Glutamatergic neuron (in vitro differentiated cells): ENCODE measurements around the gene PPP1R12B. TPM values are rescaled to one million over a fixed set of nuclear protein-coding genes. Genes with fewer than 3 reads are reported as not detected.
"Not testable (repeated sequence)": the region's sequence is repeated elsewhere in the genome, so short reads cannot be mapped to it uniquely, and the experiment has no call there.

ENCODE experiments used
- DNase-seq: peaks from one replicate; pipeline ENCODE4 v3.0.0; 2022
- H3K27ac Mint-ChIP-seq: one replicate; pipeline ENCODE4 v1.8.0; 2020; ENCODE audit warnings: mild to moderate bottlenecking, mixed read lengths, inconsistent platforms; ENCODE audit not compliant: unreplicated experiment
- H3K27me3 Mint-ChIP-seq: one replicate; pipeline ENCODE4 v1.8.0; 2020; ENCODE audit warnings: mild to moderate bottlenecking, moderate library complexity, mixed read lengths, inconsistent platforms; ENCODE audit not compliant: unreplicated experiment
- H3K36me3 Mint-ChIP-seq: one replicate; pipeline ENCODE4 v1.8.0; 2020; ENCODE audit warnings: mild to moderate bottlenecking, mixed read lengths, inconsistent platforms; ENCODE audit not compliant: unreplicated experiment
- H3K4me1 Mint-ChIP-seq: one replicate; pipeline ENCODE4 v1.8.0; 2020; ENCODE audit warnings: mild to moderate bottlenecking, low read depth, mixed read lengths, inconsistent platforms; ENCODE audit not compliant: unreplicated experiment
- H3K4me3 Mint-ChIP-seq: one replicate; pipeline ENCODE4 v1.8.0; 2020; ENCODE audit warnings: mild to moderate bottlenecking, mixed read lengths, inconsistent platforms; ENCODE audit not compliant: unreplicated experiment
- H3K9me3 Mint-ChIP-seq: one replicate; pipeline ENCODE4 v1.8.0; 2020; ENCODE audit warnings: mild to moderate bottlenecking, moderate library complexity, mixed read lengths, inconsistent platforms; ENCODE audit not compliant: unreplicated experiment
- CTCF ChIP-seq: fragments of 200-600 bp; sonication (generic); IDR thresholded peaks from one replicate; pipeline ENCODE4 v1.5.0; 2021; ENCODE audit not compliant: partially characterized antibody, unreplicated experiment
- total RNA-seq: library from RNA; stranded (reverse); fragmentation: NEBNext Ultra II Directional; extraction: Animal tissue kit (Norgen Biotek cat#: 25700); gene quantifications from one replicate; pipeline ENCODE4 v1.2.1, GENCODE V29; 2021; ENCODE audit not compliant: unreplicated experiment

PPP1R12B gene
- total RNA-seq, 1 donor from 2014 or later = 37.3 TPM

DNA sequence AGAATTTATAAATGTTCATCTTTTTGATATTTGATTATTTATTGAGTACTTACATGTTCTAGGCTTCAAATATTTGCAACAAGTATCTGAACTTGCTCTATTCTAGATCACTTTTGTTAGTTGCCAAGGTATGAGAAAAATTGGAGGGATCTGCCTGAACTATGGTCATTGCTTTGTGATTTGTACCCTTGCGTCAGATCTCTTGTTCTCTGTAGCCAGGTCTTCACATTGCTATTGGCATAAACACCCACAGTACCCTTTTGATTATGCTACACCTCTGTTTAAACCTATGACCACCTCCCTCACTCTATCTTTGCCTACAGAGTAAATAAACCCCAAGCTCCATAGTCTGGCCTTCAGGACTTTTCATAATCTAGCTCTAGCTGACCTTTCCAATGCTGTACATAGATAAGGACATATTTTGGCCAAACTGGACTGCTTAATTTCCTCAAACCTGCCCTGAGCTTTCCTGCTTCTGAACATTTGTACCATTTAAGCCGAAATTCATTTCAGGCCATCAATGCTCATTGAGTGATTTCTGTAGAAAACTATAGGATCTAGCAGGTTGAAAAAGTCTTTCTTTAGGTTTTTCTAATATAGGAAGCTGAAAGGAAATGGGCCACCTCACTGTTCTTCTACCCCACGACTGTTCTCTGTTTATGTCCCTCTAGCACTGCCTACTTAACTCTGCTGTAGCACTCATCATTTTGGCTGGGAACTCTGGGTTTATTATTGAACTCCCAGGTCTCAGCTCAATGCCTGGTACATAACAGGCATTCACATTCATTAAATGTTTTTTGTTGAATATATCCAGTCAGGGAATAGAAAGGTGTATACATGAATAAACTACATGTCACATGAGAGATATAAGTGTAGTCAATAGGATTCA lies 84.9 kb downstream of the PPP1R12B start:
- DNase-seq = no peak
- H3K4me3 Mint-ChIP-seq = no peak overlapping the region
- H3K36me3 Mint-ChIP-seq = no peaks in the 10 kb centered on the region
- H3K9me3 Mint-ChIP-seq = no peaks in the 10 kb centered on the region
- no peak overlapping the region for H3K27ac Mint-ChIP-seq
- no peak for TF ChIP-seq CTCF
- no peaks in the 10 kb centered on the region for H3K4me1 Mint-ChIP-seq
- no peaks in the 10 kb centered on the region for H3K27me3 Mint-ChIP-seq

- no peaks in the 10 kb centered on the region for H3K4me1 Mint-ChIP-seq
- no peak for DNase-seq
- no peak for TF ChIP-seq CTCF
- no peaks in the 10 kb centered on the region for H3K36me3 Mint-ChIP-seq
- no peak overlapping the region for H3K4me3 Mint-ChIP-seq
- H3K9me3 Mint-ChIP-seq = no peaks in the 10 kb centered on the region
- no peaks in the 10 kb centered on the region for H3K27me3 Mint-ChIP-seq
- H3K27ac Mint-ChIP-seq = no peak overlapping the region
Observed at GRCh38 chr1:202434059-202434458, 85.6 kb downstream of the PPP1R12B start.

GRCh38 chr1:202438393-202439174 lies 90.1 kb downstream of the PPP1R12B start:
- no peak overlapping the region for H3K4me3 Mint-ChIP-seq
- H3K4me1 Mint-ChIP-seq = no peaks in the 10 kb centered on the region
- no peak overlapping the region for H3K27ac Mint-ChIP-seq
- no peak for TF ChIP-seq CTCF
- H3K27me3 Mint-ChIP-seq = no peaks in the 10 kb centered on the region
- no peak for DNase-seq
- H3K36me3 Mint-ChIP-seq = no peaks in the 10 kb centered on the region
- peaks cover 2% of the 10 kb centered on the region for H3K9me3 Mint-ChIP-seq

- Mint-ChIP-seq H3K36me3 (no peaks in the 10 kb centered on the region), H3K4me1 (no peaks in the 10 kb centered on the region), H3K9me3 (peaks cover 2% of the 10 kb centered on the region), H3K27me3 (no peaks in the 10 kb centered on the region), H3K4me3 (no peak overlapping the region), H3K27ac (no peak overlapping the region)
- no peak for TF ChIP-seq CTCF
- no peak for DNase-seq
Observed at GRCh38 chr1:202439308-202439707, 90.8 kb downstream of the PPP1R12B start.

DNA sequence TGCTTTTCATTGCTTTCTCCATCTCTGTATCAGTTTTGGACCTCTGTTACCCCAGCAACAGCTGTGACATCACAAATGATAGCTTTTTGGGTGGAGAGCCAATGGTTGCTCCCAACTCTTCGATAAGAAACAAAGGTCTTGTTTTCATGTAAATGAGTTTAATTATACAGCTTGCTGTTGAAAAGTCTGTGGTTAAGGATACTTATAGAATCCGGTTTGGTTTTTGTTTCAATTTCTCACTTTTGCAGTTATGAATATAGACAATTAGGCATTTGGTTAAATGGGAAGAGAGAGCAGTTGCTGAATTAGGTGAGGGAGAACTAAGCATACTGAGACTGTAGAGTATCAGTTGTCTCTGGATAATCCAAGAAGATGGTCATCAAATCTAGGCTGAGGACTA lies 99.6 kb downstream of the PPP1R12B start:
- H3K27ac Mint-ChIP-seq, H3K36me3 Mint-ChIP-seq, H3K4me1 Mint-ChIP-seq, DNase-seq, H3K27me3 Mint-ChIP-seq, H3K9me3 Mint-ChIP-seq, H3K4me3 Mint-ChIP-seq: not testable (repeated sequence)

DNA sequence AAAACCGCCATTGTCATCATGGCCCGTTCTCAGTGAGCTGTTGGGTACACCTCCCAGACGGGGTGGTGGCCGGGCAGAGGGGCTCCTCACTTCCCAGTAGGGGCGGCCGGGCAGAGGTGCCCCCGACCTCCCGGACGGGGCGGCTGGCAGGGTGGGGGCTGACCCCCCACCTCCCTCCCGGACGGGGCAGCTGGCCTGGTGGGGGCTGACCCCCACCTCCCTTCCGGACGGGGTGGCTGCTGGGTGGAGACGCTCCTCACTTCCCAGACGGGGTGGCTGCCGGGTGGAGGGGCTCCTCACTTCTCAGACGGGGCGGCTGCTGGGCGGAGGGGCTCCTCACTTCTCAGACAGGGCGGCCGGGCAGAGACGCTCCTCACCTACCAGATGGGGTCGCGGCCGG lies 103.1 kb downstream of the PPP1R12B start:
- not testable (repeated sequence) for H3K4me3 Mint-ChIP-seq, H3K27me3 Mint-ChIP-seq, H3K36me3 Mint-ChIP-seq, H3K4me1 Mint-ChIP-seq, H3K27ac Mint-ChIP-seq, H3K9me3 Mint-ChIP-seq, DNase-seq
